Hepatocyte (in vitro differentiated cells): ENCODE measurements around the gene CPNE4. TPM values are rescaled to one million over a fixed set of nuclear protein-coding genes. Genes with fewer than 3 reads are reported as not detected.

Source experiments
- DNase-seq: peaks from one replicate; pipeline ENCODE4 v3.0.0-alpha.2; 2016; ENCODE audit warnings: low spot score
- H2AFZ ChIP-seq: fragments of 200-600 bp; sonication (generic); 2 replicates; pipeline ENCODE4 v1.6.0; 2016; ENCODE audit warnings: antibody characterized with exemption, mild to moderate bottlenecking
- H3K27ac ChIP-seq: fragments of 200-600 bp; sonication (generic); 2 replicates; pipeline ENCODE4 v1.5.1; 2016; ENCODE audit warnings: mild to moderate bottlenecking
- H3K27me3 ChIP-seq: fragments of 200-600 bp; sonication (generic); 2 replicates; pipeline ENCODE4 v1.6.1; 2016
- H3K36me3 ChIP-seq: fragments of 200-600 bp; sonication (generic); replicated peaks from 2 replicates; pipeline ENCODE4 v1.5.1; 2016; ENCODE audit warnings: low read depth; ENCODE audit not compliant: insufficient read depth
- H3K4me1 ChIP-seq: fragments of 200-600 bp; sonication (generic); 2 replicates; pipeline ENCODE4 v1.5.1; 2016; ENCODE audit warnings: mild to moderate bottlenecking, moderate library complexity; ENCODE audit not compliant: insufficient read depth
- H3K4me2 ChIP-seq: fragments of 200-600 bp; sonication (generic); 2 replicates; pipeline ENCODE4 v1.6.0; 2016
- H3K4me3 ChIP-seq: fragments of 200-600 bp; sonication (generic); 2 replicates; pipeline ENCODE4 v1.5.1; 2016; ENCODE audit warnings: mild to moderate bottlenecking
- H3K79me2 ChIP-seq: fragments of 200-600 bp; sonication (generic); 2 replicates; pipeline ENCODE4 v1.6.0; 2017; ENCODE audit warnings: mild to moderate bottlenecking
- H3K9me2 ChIP-seq: fragments of 200-600 bp; sonication (generic); replicated peaks from 2 replicates; pipeline ENCODE4 v1.6.0; 2017; ENCODE audit warnings: mild to moderate bottlenecking; ENCODE audit not compliant: insufficient read depth
- H3K9me3 ChIP-seq: fragments of 200-600 bp; sonication (generic); 2 replicates; pipeline ENCODE4 v1.5.1; 2016; ENCODE audit warnings: low read depth, mild to moderate bottlenecking
- H4K20me1 ChIP-seq: fragments of 200-600 bp; sonication (generic); 2 replicates; pipeline ENCODE4 v1.6.0; 2016; ENCODE audit warnings: mild to moderate bottlenecking; ENCODE audit not compliant: insufficient read depth, poor library complexity, severe bottlenecking
- EZH2 ChIP-seq: fragments of 200-600 bp; sonication (generic); IDR thresholded peaks from 2 replicates; pipeline ENCODE4 v1.6.1; 2016; ENCODE audit warnings: antibody characterized with exemption, mild to moderate bottlenecking, borderline replicate concordance
- EZH2phosphoT487 ChIP-seq: fragments of 200-600 bp; sonication (generic); IDR thresholded peaks from one replicate; pipeline ENCODE4 v1.6.1; 2018; ENCODE audit warnings: antibody characterized with exemption, mild to moderate bottlenecking, low read depth, moderate library complexity; ENCODE audit not compliant: unreplicated experiment, severe bottlenecking
- WGBS: methylation state at CpG from one replicate; pipeline ENCODE4 v1.1.6; 2016; ENCODE audit warnings: low lambda C conversion rate; ENCODE audit errors: missing lambda C conversion rate; 5-methylcytosine and 5-hydroxymethylcytosine counted together
- polyA plus RNA-seq: library from polyadenylated mRNA; unstranded; fragments of >200 nt; fragmentation: Nextera tagmentation; extraction: Ambion mirVana; gene quantifications from 2 replicates; pipeline ENCODE4 v1.2.1, GENCODE V29; 2016
- total RNA-seq: library from RNA; depleted of rRNA; stranded (reverse); fragments of >200 nt; gene quantifications from 2 replicates; pipeline ENCODE4 v1.2.3, GENCODE V29; 2014
- TF ChIP-seq, protein P1 (sequence below): fragments of 200-600 bp; sonication (generic); IDR thresholded peaks from 2 replicates; pipeline ENCODE4 v1.5.1; 2016; ENCODE audit warnings: antibody characterized with exemption, mild to moderate bottlenecking; ENCODE audit not compliant: poor library complexity

CPNE4 gene
- total and polyA plus RNA-seq, 2 experiments from 2014 or later: 0.37 to 0.52 TPM

DNA sequence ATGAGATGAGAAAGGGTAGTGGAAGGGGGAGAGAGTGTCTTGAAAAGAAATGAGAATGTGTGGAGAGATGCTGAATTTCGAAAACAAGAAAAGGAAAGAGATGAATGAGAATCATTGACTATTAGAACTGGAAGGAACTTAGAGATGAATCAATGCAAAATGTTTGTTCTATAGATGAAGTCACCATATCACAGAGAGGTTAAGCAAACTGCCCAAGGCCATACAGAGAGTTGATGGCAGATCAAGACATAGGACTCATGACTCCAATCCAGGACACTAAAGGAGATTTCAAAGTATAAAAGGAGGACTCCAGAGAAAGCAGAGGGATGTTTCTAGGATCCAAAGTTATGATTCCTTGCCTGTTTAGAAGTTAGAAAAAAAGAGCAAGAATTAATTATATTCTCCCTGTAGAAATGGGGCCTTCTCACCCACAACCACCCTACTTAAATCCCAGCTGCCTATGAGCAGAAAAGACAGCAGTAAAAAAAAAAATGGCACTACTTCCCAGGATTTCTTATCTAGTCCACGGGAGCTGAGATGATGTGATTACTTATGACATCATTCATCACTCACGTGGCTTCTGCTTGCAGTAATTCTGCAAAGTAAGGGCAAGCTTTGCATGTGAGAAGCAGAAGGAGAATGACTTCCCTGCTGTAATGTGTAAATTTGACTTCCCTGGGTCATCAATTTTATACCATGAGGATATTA lies 321.2 kb downstream of the CPNE4 start:
- H3K27ac ChIP-seq: no peak overlapping the region
- no peak for TF ChIP-seq EZH2phosphoT487
- TF ChIP-seq, protein P1, sequence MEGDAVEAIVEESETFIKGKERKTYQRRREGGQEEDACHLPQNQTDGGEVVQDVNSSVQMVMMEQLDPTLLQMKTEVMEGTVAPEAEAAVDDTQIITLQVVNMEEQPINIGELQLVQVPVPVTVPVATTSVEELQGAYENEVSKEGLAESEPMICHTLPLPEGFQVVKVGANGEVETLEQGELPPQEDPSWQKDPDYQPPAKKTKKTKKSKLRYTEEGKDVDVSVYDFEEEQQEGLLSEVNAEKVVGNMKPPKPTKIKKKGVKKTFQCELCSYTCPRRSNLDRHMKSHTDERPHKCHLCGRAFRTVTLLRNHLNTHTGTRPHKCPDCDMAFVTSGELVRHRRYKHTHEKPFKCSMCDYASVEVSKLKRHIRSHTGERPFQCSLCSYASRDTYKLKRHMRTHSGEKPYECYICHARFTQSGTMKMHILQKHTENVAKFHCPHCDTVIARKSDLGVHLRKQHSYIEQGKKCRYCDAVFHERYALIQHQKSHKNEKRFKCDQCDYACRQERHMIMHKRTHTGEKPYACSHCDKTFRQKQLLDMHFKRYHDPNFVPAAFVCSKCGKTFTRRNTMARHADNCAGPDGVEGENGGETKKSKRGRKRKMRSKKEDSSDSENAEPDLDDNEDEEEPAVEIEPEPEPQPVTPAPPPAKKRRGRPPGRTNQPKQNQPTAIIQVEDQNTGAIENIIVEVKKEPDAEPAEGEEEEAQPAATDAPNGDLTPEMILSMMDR: no peak
- no peak for TF ChIP-seq EZH2
- no peaks in the 10 kb centered on the region for H3K4me1 ChIP-seq
- no peaks in the 10 kb centered on the region for H3K9me3 ChIP-seq
- H2AFZ ChIP-seq: no peak overlapping the region
- no peaks in the 10 kb centered on the region for H3K79me2 ChIP-seq
- H3K27me3 ChIP-seq: no peaks in the 10 kb centered on the region
- H4K20me1 ChIP-seq: no peaks in the 10 kb centered on the region
- H3K4me2 ChIP-seq: no peak overlapping the region
- 54% methylated on average over 3 of the region's 3 CpGs for WGBS
- no peak overlapping the region for H3K4me3 ChIP-seq
- H3K36me3 ChIP-seq: no peaks in the 10 kb centered on the region
- H3K9me2 ChIP-seq: no peaks in the 10 kb centered on the region
- DNase-seq: no peak

DNA sequence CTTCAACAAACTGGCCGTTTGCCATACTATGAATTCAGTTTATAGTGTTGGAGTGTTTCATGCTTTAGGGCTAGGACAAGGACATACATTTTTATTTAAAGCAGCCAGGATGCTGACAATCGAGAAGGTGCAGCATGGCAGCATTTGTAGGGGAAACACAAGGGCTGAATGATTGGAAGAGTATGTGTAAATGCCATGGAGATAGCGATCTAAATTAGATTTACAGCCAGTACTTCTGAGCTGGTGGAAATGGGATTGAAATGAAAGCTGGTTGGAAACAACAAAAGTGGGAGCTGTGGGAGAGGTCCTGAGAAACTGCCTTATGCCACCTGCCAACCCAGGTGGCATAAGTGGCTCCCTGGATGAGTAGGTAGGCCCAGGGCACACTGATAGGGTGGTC lies 322.2 kb downstream of the CPNE4 start:
- Histone ChIP-seq H3K9me2 (no peaks in the 10 kb centered on the region), H3K79me2 (no peaks in the 10 kb centered on the region), H3K4me2 (no peak overlapping the region), H3K4me1 (no peaks in the 10 kb centered on the region), H3K27ac (no peak overlapping the region), H3K4me3 (no peak overlapping the region), H4K20me1 (no peaks in the 10 kb centered on the region), H2AFZ (no peak overlapping the region), H3K27me3 (no peaks in the 10 kb centered on the region), H3K9me3 (no peaks in the 10 kb centered on the region), H3K36me3 (no peaks in the 10 kb centered on the region)
- TF ChIP-seq, protein P1: no peak
- TF ChIP-seq EZH2phosphoT487: no peak
- TF ChIP-seq EZH2: no peak
- 70% methylated on average over 3 of the region's 3 CpGs for WGBS
- no peak for DNase-seq

DNA sequence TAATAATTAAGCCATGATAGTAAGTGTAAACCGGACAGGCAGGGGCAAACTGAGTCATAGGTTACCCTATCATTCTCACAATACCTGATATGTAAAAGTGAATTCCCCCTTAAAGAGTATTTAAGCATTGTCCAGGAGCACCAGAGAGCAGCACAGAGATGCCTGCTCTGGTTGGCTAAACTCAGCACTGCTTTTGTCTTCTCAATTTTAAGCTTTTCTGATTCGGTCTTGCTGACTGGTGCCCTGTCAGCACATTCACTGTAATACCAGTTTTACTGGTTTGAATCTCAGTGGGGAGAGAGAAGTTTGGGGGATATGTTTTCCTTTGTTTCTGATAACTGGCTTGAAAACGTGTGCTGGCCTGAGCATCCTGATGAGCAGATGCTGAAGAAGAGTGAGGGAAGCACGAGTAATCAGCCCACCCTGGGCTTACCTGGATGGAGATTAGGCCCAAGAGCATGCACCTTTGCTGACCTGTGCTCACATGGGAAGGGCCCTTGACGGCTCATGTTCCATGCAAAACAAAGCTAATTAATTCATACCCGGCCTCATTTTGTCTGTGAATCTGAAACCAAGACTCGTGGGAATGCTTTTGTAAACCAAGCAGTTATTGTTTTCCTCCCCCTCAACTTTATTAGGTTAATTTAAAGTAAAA lies 323.6 kb downstream of the CPNE4 start:
- Histone ChIP-seq H3K27me3 (no peaks in the 10 kb centered on the region), H2AFZ (no peak overlapping the region), H3K9me2 (no peaks in the 10 kb centered on the region), H3K4me1 (no peaks in the 10 kb centered on the region), H3K9me3 (no peaks in the 10 kb centered on the region), H3K36me3 (no peaks in the 10 kb centered on the region), H3K4me3 (no peak overlapping the region), H3K27ac (no peak overlapping the region), H4K20me1 (no peaks in the 10 kb centered on the region), H3K79me2 (no peaks in the 10 kb centered on the region), H3K4me2 (no peak overlapping the region)
- TF ChIP-seq EZH2phosphoT487 (no peak), EZH2 (no peak)
- TF ChIP-seq, protein P1: no peak
- WGBS: 48% methylated on average over 7 of the region's 7 CpGs
- DNase-seq: no peak
